Central memory CD8-positive, alpha-beta T cell (primary cell): ENCODE results near the gene SEL1L3.
A peak's percentile ranks its signal among the peaks of the same experiment; 100 is the strongest.

ENCODE experiments used
- ATAC-seq: fragments of 150-1000 bp; cut with Tn5 transposase; replicated peaks from 2 replicates; pipeline ENCODE4 v1.10.0; 2022; ENCODE audit warnings: mild to moderate bottlenecking, moderate FRiP score, moderate number of reproducible peaks; ENCODE audit not compliant: poor library complexity, severe bottlenecking; ENCODE audit errors: extremely low read depth
- DNase-seq, 2 donors: peaks; one replicate each; pipeline ENCODE4 v3.0.0; 2021; ENCODE audit warnings: low spot score in 2 of 2
- H3K27ac Mint-ChIP-seq: one replicate; pipeline ENCODE4 v1.8.0; 2022; ENCODE audit warnings: low read depth, mild to moderate bottlenecking, moderate library complexity, mixed read lengths
- H3K27me3 Mint-ChIP-seq: one replicate; pipeline ENCODE4 v1.8.0; 2022; ENCODE audit warnings: mixed read lengths
- H3K36me3 Mint-ChIP-seq: one replicate; pipeline ENCODE4 v1.8.0; 2022; ENCODE audit warnings: mild to moderate bottlenecking, moderate library complexity, mixed read lengths; ENCODE audit not compliant: insufficient read depth
- H3K4me1 Mint-ChIP-seq: one replicate; pipeline ENCODE4 v1.8.0; 2022; ENCODE audit warnings: mixed read lengths
- H3K4me3 Mint-ChIP-seq: one replicate; pipeline ENCODE4 v1.8.0; 2022; ENCODE audit warnings: mild to moderate bottlenecking, moderate library complexity, mixed read lengths
- H3K9me3 Mint-ChIP-seq: one replicate; pipeline ENCODE4 v1.8.0; 2022; ENCODE audit warnings: mixed read lengths

SEL1L3 gene

DNA sequence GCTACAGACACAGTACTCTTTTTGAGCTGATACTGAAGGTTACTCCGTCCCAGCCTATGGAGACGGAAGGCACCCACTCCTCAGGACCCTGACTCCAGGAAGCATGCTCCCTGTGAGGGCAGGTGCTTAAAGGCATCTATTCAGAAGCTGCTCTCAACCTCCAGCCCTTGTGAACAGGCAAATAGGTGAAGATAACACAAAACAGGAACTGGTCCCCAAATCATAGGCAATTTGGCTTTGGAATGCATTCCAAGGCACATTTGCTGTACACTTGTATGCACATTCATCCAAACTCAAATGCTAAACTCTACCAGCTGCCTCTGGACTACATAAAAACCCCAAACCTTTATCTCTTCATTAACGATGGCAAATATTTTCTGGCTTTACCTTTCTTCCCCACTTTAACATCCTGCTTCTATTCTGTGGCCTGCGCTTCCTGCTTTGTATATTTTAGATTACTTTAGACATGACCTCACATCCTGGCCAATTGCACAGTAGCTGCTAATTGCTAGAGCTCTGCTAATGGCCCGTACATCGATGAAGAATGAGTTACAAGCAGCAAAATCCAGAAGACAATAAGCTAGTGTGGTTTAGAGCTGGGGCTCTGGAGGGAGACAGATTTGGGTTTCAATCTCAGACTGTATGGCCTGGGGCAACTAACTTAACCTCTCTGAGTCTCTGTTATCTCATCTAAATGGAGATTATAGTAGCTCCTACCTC, 3.2 kb downstream of the SEL1L3 start:
- DNase-seq (peak in 1 of 2 donors; percentile 40), ATAC-seq (peak; percentile 82)
- H3K4me3 Mint-ChIP-seq: peak overlapping the region; percentile 99
- H3K27ac Mint-ChIP-seq: peak overlapping the region; percentile 99
- no peaks in the 10 kb centered on the region for H3K9me3 Mint-ChIP-seq
- peaks cover 17% of the 10 kb centered on the region for H3K36me3 Mint-ChIP-seq
- peaks cover 72% of the 10 kb centered on the region for H3K4me1 Mint-ChIP-seq
- no peaks in the 10 kb centered on the region for H3K27me3 Mint-ChIP-seq

DNA sequence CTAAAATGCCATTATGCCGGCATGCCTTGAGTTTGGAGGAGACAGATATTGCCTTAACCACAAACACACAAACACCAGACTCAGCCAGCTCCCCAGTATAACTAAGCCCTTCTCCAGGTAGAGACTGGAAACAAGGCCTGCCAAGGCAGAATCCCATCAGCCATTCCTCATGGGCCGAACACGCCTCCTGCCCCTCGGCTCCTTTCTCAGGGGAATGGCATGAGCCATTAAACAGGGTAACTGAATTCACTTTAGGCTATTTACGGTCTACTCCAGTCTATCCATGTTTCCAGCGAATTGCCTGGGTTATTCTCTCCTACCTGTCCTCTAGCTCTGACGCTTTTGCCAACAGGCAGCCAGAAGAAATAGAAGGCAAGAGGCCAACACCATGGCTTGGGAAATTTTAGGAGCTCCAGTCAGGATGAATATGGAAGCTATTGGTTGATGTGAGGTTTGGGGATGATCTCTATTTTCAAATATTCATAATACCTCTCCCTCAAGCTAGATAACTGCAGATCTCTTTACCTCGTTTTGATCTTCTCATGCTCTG, 4.9 kb downstream of the SEL1L3 start:
- DNase-seq: no peak
- Mint-ChIP-seq H3K4me1 (peaks cover 77% of the 10 kb centered on the region), H3K27ac (peak overlapping the region; percentile 99), H3K27me3 (no peaks in the 10 kb centered on the region), H3K4me3 (no peak overlapping the region), H3K9me3 (no peaks in the 10 kb centered on the region), H3K36me3 (peaks cover 15% of the 10 kb centered on the region)
- no peak for ATAC-seq

DNA sequence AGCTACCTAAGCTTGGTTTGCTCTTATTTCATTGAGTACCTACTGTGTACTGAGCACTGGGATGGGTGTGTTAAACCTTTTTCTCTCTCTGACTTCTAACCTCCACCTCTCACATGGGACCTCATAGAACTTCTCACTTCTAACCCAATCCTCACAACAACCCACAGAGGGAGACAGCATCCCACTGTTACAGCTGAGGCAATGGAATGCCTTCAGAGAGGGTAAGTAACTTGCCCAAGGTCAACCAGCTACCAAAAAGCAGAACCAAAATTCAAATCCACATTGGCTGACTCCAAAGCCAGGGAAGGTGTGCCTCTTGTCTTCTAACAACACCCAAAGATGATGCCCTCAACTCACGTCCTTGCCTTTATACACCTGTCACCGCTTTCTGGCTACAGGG, 5.4 kb downstream of the SEL1L3 start:
- no peaks in the 10 kb centered on the region for H3K27me3 Mint-ChIP-seq
- ATAC-seq (no peak), DNase-seq (no peak)
- H3K36me3 Mint-ChIP-seq: peaks cover 15% of the 10 kb centered on the region
- H3K4me3 Mint-ChIP-seq: no peak overlapping the region
- H3K27ac Mint-ChIP-seq: peak overlapping the region; percentile 99
- H3K4me1 Mint-ChIP-seq: peaks cover 82% of the 10 kb centered on the region
- H3K9me3 Mint-ChIP-seq: no peaks in the 10 kb centered on the region

DNA sequence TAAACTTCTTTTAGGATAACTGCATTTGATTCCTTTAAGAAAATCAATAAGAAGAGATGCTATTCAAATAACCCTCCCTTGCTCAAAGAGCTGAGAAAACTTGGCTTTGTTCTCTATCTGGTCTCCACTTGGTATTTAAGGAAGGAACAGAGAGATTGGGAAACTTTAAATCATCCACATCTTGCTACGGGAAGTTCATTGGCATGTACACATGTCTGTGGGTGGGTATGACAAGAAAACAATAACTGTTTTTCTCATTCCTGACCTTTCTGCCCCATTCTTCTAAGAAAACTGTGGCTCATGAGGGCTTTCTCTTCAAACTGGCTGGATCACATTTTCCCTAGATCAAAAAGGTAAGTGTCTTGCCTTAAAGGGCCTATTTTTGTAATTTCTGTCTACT, 6.0 kb downstream of the SEL1L3 start:
- Mint-ChIP-seq H3K4me3 (no peak overlapping the region), H3K27me3 (no peaks in the 10 kb centered on the region), H3K36me3 (peaks cover 11% of the 10 kb centered on the region), H3K27ac (peak overlapping the region; percentile 99), H3K4me1 (peaks cover 80% of the 10 kb centered on the region), H3K9me3 (no peaks in the 10 kb centered on the region)
- ATAC-seq: no peak
- DNase-seq: no peak

DNA sequence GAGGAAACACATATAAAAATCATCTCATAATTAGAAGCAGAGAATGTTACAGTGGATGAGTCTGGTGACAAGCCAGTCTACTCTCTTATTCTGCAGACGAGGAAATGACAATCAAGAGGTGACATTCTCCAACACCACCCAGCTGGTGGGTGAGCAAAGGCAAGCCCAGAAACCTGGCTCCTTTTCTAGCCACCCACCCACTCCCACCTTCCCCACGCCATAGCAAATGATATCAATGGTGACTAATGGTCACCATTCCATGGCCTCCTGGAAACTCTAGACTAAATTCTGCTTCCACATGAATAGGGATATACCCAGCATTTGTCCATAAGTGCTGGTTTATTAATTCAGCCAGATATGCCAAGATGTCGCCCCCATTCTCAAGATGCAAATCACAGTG, 10.7 kb downstream of the SEL1L3 start:
- peaks cover 64% of the 10 kb centered on the region for H3K4me1 Mint-ChIP-seq
- no peaks in the 10 kb centered on the region for H3K9me3 Mint-ChIP-seq
- H3K27me3 Mint-ChIP-seq: no peaks in the 10 kb centered on the region
- DNase-seq (no peak), ATAC-seq (no peak)
- H3K27ac Mint-ChIP-seq: peak overlapping the region; percentile 80
- no peak overlapping the region for H3K4me3 Mint-ChIP-seq
- H3K36me3 Mint-ChIP-seq: peaks cover 7% of the 10 kb centered on the region

DNA sequence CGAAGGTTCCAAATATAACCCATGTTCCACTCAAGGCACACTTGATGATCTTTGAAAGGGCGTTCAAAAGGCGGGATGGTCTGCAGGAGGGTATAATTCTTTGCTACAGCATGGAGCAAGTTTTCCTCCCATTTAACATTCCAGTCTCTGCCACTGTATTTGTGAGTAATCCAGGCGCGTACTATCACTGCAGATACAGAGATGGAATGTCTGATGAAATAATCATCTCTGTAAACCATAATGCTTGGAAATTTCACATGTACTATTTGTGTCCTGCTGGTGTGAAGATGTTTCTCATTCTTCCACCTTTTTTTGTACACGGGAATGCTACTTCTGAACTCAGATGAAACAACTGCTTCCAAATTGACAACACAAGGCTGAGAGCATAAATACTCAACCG, 15.5 kb downstream of the SEL1L3 start:
- Mint-ChIP-seq H3K4me3 (no peak overlapping the region), H3K9me3 (no peaks in the 10 kb centered on the region), H3K27me3 (no peaks in the 10 kb centered on the region), H3K4me1 (peaks cover 59% of the 10 kb centered on the region), H3K36me3 (peaks cover 28% of the 10 kb centered on the region), H3K27ac (no peak overlapping the region)
- DNase-seq (no peak), ATAC-seq (no peak)

DNA sequence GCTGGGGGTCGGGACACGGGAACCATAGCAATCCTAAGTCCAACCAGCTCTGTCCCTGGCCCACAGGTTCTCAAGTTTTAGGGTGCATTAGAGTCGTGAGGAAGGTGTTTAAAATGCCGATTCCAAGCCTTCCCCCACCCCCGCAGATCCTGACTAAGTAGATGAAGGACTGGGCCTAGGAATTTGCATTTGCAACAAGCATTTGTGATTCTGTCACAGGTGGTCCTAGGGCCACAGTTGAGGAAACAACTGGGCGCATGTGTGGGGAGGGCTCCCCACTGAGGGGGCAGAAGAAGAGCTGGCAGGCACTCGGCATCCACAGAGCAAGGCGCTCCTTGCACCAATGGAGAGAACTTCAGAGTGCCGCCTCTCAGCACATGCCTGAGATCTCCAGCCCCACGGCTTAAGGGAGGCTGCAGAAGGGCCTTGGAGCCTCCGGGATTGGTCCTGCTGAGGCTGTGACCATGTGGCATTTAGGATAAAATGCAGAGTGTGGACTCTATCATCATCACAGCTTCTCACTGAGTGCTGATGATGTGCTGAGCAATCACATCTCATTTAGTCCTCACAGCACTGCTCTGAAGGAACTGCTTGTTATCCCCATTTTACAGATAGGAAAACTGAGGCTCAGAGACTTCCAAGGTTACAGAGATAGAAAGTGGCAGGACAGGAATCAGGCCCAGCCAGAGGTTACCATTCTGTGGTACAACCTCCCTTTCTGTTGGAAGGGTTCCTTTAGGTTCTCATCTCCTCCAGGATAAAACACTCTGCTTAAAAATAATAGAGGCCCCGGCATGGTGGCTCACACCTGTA, 16.7 kb downstream of the SEL1L3 start:
- H3K27ac Mint-ChIP-seq: no peak overlapping the region
- H3K27me3 Mint-ChIP-seq: no peaks in the 10 kb centered on the region
- peaks cover 66% of the 10 kb centered on the region for H3K4me1 Mint-ChIP-seq
- DNase-seq (no peak), ATAC-seq (no peak)
- no peak overlapping the region for H3K4me3 Mint-ChIP-seq
- no peaks in the 10 kb centered on the region for H3K9me3 Mint-ChIP-seq
- H3K36me3 Mint-ChIP-seq: peaks cover 28% of the 10 kb centered on the region

DNA sequence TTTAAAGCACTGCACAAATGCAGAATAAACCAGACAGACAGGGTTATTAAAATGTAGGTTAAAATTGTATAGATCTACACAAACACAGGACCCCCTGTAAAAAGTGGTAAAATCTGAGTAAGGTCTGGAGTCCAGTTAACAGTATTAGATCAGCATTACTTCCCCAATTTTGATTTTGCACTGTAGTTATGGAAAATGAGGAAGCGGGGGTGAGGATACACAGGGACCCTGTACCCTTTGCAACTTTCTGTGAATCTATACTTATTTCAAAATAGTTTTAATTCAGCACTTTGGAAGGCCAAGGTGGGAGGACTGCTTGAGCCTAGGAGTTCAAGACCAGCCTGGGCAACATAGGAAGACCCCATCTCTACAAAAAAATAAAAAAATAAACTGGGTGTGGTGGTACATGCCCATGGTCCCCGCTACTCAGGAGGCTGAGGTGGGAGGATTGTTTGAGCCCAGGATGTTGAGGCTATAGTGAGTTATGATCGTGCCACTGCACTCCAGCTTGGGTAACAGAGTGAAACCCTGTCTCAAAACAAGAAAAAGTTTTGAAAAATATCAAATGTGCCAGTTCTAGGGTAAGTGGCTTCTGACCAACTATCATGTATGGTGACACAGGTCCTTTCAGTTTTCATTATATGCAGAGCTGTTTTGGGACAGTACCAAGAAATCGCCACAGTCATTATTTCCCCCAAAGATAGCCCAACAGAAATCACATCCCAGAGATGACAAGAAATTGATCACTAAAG, 17.7 kb downstream of the SEL1L3 start:
- Mint-ChIP-seq H3K36me3 (peaks cover 30% of the 10 kb centered on the region), H3K4me1 (peaks cover 67% of the 10 kb centered on the region), H3K27me3 (no peaks in the 10 kb centered on the region), H3K9me3 (no peaks in the 10 kb centered on the region), H3K27ac (no peak overlapping the region), H3K4me3 (no peak overlapping the region)
- ATAC-seq (no peak), DNase-seq (no peak)

DNA sequence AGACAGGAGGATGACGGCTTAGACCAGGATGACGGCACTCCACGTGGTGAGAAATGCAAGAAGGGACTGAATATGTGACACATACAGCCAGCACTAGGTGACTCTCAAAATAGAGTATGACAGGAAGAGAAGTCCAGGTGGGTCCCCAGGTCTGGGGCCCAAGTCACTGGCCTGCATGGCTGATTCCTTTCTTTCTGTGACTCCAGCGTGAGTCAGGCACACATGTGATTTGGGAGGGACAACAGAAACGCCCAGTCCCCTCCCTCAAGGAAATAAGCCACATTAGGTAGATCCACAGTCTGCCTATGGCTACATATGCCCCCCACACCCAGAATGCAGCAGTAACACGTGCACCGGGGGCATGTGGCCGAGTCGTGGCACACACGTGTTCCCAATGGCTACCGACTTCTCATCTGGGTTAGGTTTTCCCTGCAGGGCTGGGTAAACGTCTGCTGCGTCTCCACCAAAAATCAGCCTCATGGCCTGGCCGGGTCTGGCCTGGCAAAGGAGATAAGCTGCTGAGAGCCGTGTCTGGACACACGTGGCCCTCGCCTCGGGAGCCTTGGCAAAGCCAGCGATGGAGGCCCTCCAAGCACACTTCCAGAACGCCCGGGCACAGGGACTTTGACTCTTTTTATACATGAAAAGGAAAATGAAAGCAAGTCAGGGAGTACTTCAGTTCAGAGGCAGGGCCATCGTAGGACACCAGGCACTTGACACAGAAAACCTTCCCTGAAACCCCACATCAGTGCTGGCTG, 19.3 kb downstream of the SEL1L3 start:
- Mint-ChIP-seq H3K27me3 (no peaks in the 10 kb centered on the region), H3K4me3 (no peak overlapping the region), H3K4me1 (peaks cover 53% of the 10 kb centered on the region), H3K27ac (no peak overlapping the region), H3K36me3 (peaks cover 30% of the 10 kb centered on the region), H3K9me3 (no peaks in the 10 kb centered on the region)
- no peak for DNase-seq
- no peak for ATAC-seq

DNA sequence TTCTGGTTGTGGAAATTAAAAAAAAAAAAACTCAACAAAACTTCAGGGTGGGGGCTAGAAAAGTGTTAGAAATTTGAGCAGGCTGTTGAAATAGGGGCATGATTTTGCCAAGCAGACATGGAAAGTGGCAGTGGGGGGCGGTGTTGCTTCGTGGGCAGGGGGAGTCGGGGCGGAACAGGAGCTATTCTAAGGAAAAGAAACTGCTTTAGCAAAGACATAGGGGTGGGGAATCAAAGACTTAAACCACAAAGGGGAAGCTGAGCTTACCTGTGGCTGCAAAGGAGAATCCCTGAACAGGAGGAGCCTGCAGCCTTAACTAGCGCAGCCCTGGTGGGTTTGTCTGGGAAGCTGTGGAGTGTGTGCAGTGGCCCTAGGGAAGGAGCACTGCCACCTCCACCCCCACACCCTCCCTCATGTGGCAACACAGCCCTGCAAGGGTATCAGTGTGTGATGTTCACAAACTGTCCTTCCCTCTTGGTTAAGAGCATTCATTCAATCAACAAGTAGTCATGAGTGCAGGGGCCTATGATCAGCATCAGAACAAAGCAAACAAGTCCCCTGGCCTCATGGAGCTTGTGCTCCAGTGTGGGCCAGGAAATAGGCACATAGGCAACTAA, 20.5 kb downstream of the SEL1L3 start:
- Mint-ChIP-seq H3K4me3 (no peak overlapping the region), H3K9me3 (no peaks in the 10 kb centered on the region), H3K4me1 (peaks cover 55% of the 10 kb centered on the region), H3K27me3 (no peaks in the 10 kb centered on the region), H3K27ac (no peak overlapping the region), H3K36me3 (peaks cover 28% of the 10 kb centered on the region)
- no peak for DNase-seq
- ATAC-seq: no peak

DNA sequence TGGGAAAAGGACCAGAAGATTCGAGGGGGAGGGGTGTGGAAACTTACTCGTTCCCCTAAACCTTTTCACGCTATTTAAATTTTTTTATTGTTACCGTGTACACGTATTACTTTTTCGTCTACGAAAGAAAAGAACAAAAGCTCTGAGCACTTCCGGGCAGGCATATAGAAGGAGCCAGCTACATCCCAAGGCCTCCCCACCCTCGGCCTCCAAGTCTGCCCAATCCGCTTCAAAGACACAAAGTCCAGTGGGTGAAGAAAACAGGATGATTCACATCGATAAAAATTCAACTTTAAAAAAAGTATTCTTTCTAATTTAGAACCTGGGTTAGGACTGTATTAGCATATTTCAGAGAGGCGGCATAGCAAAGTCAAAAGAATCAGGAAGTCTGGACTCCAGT, 23.1 kb downstream of the SEL1L3 start:
- Mint-ChIP-seq H3K36me3 (peaks cover 10% of the 10 kb centered on the region), H3K27me3 (no peaks in the 10 kb centered on the region), H3K27ac (no peak overlapping the region), H3K9me3 (no peaks in the 10 kb centered on the region), H3K4me1 (peaks cover 61% of the 10 kb centered on the region), H3K4me3 (no peak overlapping the region)
- no peak for DNase-seq
- ATAC-seq: no peak

DNA sequence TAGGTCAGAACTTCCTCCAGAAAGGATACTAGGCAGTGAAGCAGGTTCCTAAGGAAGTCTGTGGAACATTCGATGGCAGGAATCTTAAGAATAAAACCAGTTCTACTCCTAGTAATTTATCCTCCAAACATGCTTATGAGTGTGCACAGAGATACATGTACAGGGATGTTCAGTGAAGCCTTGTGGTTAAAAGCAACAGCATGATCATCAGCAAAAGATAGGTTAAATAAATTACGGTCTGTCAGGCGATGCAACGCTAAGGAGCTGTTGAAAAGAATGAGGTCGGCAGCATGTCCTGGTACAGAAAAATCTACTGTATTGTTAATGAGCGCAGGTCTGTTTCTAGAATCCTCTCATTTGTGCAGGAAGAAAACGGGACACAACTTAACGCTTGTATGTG, 23.6 kb downstream of the SEL1L3 start:
- Mint-ChIP-seq H3K27ac (no peak overlapping the region), H3K4me3 (no peak overlapping the region), H3K36me3 (peaks cover 10% of the 10 kb centered on the region), H3K9me3 (no peaks in the 10 kb centered on the region), H3K27me3 (no peaks in the 10 kb centered on the region), H3K4me1 (peaks cover 61% of the 10 kb centered on the region)
- DNase-seq: no peak
- ATAC-seq: no peak
